Measurements from ENCODE around the gene FAM20A.

FAM20A gene

GRCh38 chr17:68600931-68601564, at the start of gene FAM20A:
Gene FAM20A (minus strand): TSS chr17:68601367. CDS start chr17:68600666, 701 bp downstream.
- no peak for DNase-seq (ENCODE audit: low read depth in 2 of 2)

DNA sequence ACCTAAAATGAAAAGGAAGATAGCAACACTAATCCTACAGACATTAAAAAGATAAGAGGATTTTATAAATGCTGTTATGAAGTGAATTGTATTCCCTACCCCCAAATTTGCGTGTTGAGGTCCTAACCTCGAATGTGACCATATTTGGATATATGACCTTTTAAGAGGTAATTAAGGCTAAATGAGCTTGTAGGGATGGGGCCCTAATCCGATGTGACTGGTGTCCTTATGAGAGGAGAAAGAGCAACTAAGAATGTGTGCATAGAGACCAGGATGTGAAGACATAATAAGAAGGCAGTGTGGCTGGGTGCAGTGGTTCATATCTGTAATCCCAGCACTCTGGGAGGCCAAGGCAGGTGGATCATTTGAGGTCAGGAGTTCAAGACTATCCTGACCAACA, 48.2 kb upstream of the FAM20A start:
- no peak for DNase-seq (ENCODE audit: low read depth in 2 of 2)

DNA sequence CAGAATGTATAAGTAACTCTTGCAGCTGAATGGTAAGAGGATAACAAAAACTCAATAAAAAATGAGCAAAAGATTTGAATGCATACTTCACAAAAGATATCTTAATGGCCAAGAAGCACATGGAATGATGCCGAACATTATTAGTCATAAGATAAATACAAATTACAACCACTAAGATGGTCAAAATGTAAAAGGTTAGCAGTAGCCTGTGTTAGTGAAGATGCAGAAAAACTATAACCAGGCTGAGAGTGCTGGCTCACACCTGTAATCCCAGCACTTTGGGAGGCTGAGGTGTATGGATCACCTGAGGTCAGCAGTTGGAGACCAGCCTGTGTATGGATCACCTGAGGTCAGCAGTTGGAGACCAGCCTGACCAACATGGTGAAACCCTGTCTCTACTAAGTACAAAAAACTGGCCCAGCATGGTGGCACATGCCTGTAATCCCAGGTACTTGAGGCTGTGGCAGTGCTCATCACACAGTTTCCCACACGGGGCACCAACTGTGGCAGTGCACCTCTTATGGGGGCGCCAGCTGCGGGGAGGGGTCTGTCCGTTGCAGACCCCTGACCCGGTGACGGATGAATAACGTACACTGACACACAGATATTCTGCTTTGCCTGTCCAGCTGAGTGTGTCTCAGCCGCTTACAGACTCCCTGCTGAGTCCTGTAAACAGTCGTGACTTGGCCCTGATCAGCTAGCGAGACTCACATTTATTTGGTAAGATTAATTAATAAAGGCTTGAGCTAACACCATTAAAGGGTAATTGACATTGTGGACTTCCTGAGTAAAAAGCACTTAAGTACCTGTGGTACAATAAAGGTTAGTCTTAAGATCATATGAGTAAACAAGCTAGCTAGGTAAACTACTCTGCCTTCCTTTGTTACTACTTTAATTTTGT, 45.7 kb upstream of the FAM20A start:
- DNase-seq (ENCODE audit: low read depth in 2 of 2), result no peak

GRCh38 chr17:68642118-68642412, 40.9 kb upstream of the FAM20A start:
- no peak for DNase-seq (ENCODE audit: low read depth in 2 of 2)

DNA sequence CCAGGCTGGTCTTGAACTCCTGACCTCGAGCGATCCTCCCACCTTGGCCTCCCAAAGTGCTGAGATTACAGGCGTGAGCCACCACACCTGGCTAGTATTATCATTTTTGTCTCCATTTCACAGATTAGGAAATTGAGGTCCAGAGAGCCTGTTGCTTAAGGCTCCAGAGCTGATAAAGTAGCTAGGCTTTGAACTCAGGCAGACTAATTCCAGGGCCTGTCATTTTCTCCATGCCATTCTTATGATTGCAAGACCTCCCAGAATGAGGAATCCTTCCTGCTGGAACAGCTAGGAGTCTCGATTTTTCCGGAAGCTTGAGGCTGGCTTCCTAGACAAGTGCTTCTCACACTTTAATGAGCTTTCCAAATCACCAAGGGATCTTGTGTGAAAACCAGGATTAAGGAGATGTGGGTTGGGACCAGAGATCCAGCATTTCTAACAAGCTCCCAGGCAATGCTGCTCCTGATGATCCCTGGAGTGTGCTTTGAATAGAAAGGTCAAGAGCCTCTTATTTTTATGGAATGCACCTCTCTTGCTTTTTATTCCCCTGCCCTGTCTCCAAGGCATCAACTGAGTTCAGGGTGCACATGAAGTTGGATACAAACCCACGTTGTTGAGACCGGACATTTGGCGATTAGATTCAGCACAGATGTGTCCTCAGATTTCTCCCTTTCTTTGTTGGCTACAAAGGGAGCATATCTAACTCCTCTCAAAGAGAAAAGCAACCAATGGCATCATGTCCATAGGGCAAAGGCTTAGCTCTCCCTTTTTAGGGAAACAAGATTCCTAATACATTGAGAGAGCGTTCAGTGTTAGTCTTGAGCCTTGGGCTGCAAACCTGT, 40.3 kb upstream of the FAM20A start:
- DNase-seq (ENCODE audit: low read depth in 2 of 2), result no peak

GRCh38 chr17:68640242-68640989, 39.2 kb upstream of the FAM20A start:
- DNase-seq (ENCODE audit: low read depth in 2 of 2), result no peak

GRCh38 chr17:68634345-68634876, 33.2 kb upstream of the FAM20A start:
- DNase-seq (ENCODE audit: low read depth in 2 of 2), result no peak

GRCh38 chr17:68628576-68628957, 27.4 kb upstream of the FAM20A start:
- no peak for DNase-seq (ENCODE audit: low read depth in 2 of 2)

- no peak for DNase-seq (ENCODE audit: low read depth in 2 of 2)
These were observed 26.9 kb upstream of the FAM20A start for GRCh38 chr17:68627956-68628575.

DNA sequence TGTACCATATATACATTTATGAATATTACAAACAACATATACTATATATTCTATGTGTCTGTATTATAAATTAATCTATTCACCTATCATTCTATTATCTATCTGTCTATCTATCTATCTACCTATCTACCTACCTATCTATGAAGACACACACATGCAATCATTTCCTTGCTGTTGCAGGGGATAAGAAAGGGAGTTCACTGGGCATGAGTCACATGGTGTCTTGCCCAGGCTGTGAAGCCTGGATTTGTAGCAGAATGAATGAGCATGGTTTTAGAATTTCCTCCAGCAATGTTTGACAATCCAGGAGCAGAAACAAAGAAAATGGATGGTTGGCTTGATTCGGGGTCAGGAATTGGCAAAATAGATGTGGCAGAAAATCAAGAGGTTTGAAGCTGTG, 23.2 kb upstream of the FAM20A start:
- DNase-seq (ENCODE audit: low read depth in 2 of 2), result no peak

- DNase-seq (ENCODE audit: low read depth in 2 of 2), result no peak
These were observed 22.6 kb upstream of the FAM20A start for GRCh38 chr17:68623811-68624210.

DNA sequence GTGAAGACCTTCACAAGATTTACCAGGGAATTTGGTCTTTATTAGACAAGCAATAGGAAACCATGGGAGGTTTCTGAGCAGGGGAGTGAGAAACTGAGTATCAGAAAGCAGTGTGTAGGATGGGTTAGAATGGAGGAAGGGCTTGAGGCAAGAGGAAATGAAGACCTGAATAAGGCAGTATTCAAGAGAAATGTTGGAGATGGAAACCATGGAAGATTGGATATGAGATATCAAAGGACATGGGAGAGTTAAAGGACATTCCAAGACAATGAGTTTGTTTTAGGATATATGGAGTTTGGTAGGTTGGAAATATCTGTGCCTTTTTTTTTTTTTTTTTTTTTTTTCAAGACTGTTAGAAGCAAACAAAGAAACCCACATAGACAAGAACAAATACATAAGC, 21.3 kb upstream of the FAM20A start:
- DNase-seq (ENCODE audit: low read depth in 2 of 2), result no peak

- no peak for DNase-seq (ENCODE audit: low read depth in 2 of 2)
These were observed 19.9 kb upstream of the FAM20A start for GRCh38 chr17:68621065-68621464.

DNA sequence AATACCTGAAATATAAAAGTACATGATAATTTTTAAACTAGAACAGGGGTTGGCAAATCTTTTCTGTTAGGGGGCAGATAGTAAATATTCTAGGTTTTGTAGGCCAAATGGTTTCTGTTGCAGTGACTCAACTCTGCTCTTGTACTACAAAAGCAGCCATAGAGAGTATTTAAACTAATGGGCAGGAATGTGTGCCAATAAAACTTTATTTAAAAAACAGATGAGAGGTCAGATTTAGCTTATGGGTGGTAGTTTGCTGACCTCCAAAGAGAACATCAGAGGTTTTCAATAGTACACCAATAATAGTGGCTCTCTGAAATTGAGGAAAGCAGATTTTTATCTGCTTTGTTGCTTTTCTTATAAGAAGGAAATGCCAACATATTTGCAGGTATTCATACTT, 15.2 kb upstream of the FAM20A start:
- no peak for DNase-seq (ENCODE audit: low read depth in 2 of 2)

GRCh38 chr17:68614718-68615117, 13.6 kb upstream of the FAM20A start:
- DNase-seq (ENCODE audit: low read depth in 2 of 2), result no peak

- peak in 1 of 2 donors; percentile 29 for DNase-seq (ENCODE audit: low read depth in 2 of 2)
These were observed 12.7 kb upstream of the FAM20A start for GRCh38 chr17:68613739-68614298.

DNA sequence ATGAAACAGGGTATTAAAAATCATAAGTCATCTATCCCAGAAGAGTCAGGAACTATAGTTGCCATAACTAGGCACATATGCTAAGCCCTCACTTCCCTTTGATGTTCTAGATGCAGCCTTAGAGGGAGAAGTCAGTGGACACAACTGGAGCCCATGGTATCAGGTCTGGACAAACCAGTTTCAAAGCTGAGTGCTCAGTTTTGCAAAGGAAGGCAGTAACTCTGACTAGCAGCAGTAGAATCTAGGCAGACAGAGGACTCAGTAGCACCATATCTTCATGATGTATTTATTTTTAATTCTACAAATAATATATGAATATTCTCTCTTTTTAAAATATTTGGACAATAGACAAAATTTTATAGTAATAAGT, 11.7 kb upstream of the FAM20A start:
- no peak for DNase-seq (ENCODE audit: low read depth in 2 of 2)

GRCh38 chr17:68612209-68612922, 11.2 kb upstream of the FAM20A start:
- no peak for DNase-seq (ENCODE audit: low read depth in 2 of 2)

DNA sequence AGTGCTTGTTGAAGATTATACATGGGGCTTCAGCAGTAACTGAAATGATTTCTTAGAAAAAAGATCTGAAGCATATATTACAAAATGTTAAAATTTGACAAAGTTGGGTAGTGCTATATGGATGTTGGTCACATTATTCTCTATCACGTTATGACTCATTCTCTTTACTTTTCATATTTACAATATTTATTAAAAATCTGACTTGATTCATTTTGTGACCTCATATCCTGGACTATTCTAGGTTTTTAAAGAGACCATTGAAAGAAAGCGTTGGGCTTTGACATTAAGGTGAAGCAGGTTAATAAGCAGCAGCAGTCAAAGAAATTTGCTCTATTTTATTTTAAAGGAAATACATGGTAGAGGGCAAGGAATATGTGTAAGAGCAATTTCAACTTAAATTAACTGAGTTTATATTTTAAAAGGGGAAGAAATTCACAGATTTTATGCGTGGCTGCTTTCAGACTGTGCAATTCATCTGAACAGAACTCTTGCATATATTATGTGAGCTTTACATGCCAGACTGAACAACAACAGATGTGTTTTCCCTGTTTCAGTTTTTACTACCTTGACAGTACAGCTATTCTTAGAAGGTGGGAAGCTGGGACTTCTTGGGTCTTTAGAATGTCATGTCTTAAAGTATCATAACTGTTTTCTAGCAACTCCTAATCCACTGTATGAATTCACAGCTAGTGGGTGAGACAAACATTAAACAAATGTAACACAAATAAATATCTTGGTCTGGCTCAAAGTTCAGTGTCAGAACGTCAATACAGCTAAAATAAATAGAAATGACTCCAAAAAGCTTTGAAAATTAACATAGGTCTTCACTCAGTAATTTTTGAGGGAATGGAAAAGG, 10.4 kb upstream of the FAM20A start:
- DNase-seq (ENCODE audit: low read depth in 2 of 2), result no peak

Data from stimulated activated CD4-positive, alpha-beta T cell treated with anti-CD3 and anti-CD28 coated beads, Interleukin-15, amount 100 ng/mL, for 48 hours (primary cell).